Lung (tissue), 12 donors: Measurements from ENCODE around the gene SESN2. TPM values are rescaled to one million over a fixed set of nuclear protein-coding genes. Genes with fewer than 3 reads are reported as not detected.
A peak's percentile ranks its signal among the peaks of the same experiment; 100 is the strongest.

Source experiments
- ATAC-seq: fragments of 200-7000 bp; cut with Tn5 transposase; one replicate; pipeline ENCODE4 v1.9.1; 2020; ENCODE audit warnings: moderate number of reproducible peaks; ENCODE audit not compliant: insufficient read depth, low FRiP score
- DNase-seq, 3 donors: peaks; one replicate each; pipeline ENCODE4 v3.0.0-alpha.2; 2013 to 2017
- H3K27ac ChIP-seq, 2 donors: one replicate each; pipeline ENCODE4 v1.5.1; 2013; ENCODE audit warnings: mild to moderate bottlenecking in 2 of 2, moderate library complexity in 2 of 2, control low read depth in 1 of 2, inconsistent platforms in 1 of 2, low read depth in 1 of 2, low read length in 1 of 2
- H3K27me3 ChIP-seq, 3 donors: one replicate each; pipeline ENCODE4 v1.5.1; 2013; ENCODE audit warnings: low read length in 2 of 3; ENCODE audit not compliant: control insufficient read depth in 3 of 3, insufficient read depth in 3 of 3
- H3K36me3 ChIP-seq, 4 donors: one replicate each; pipeline ENCODE4 v1.5.1; 2013; ENCODE audit warnings: low read length in 4 of 4, mild to moderate bottlenecking in 1 of 4, moderate library complexity in 1 of 4; ENCODE audit not compliant: control insufficient read depth in 4 of 4, insufficient read depth in 4 of 4
- H3K4me1 ChIP-seq, 5 donors: one replicate each; pipeline ENCODE4 v1.5.1; 2013; ENCODE audit warnings: low read length in 5 of 5, mild to moderate bottlenecking in 2 of 5, moderate library complexity in 1 of 5; ENCODE audit not compliant: control insufficient read depth in 5 of 5, insufficient read depth in 5 of 5
- H3K4me3 ChIP-seq: one replicate; pipeline ENCODE4 v1.5.1; 2013; ENCODE audit warnings: mild to moderate bottlenecking, control low read depth, moderate library complexity
- H3K9ac ChIP-seq, 2 donors: one replicate each; pipeline ENCODE4 v1.5.1; 2013; ENCODE audit warnings: low read length in 2 of 2, control low read depth in 1 of 2; ENCODE audit not compliant: insufficient read depth in 1 of 2
- H3K9me3 ChIP-seq, 4 donors: one replicate each; pipeline ENCODE4 v1.5.1; 2013; ENCODE audit warnings: low read length in 3 of 4, mild to moderate bottlenecking in 1 of 4, moderate library complexity in 1 of 4; ENCODE audit not compliant: control insufficient read depth in 4 of 4, insufficient read depth in 3 of 4
- CTCF ChIP-seq: IDR thresholded peaks from 2 replicates; pipeline ENCODE4 v1.5.1; 2012; ENCODE audit warnings: mild to moderate bottlenecking; ENCODE audit errors: control extremely low read depth, extremely low read depth
- whole genome bisulfite sequencing, 2 donors: extraction: QIAGEN DNeasy Blood & Tissue Kit; methylation state at CpG; one replicate each; pipeline ENCODE4 v1.1.7; 2013; 5-methylcytosine and 5-hydroxymethylcytosine counted together
- polyA plus RNA-seq, 2 donors: library from polyadenylated mRNA; stranded (reverse); fragments of 200-250 nt; gene quantifications; one replicate each; pipeline ENCODE4 v1.2.1, GENCODE V29; 2013
- total RNA-seq, 2 donors: library from RNA; depleted of rRNA in 1 of 2; stranded (reverse); fragments of >200 nt in 1 of 2; gene quantifications; one replicate each; pipeline ENCODE4 v1.2.1, GENCODE V29; 2014 to 2021
- donor health status: control.
- donor health status: control.
- donor health status: Bipolar disorder and iron deficiency.
- donor health status: healthy.
- donor health status: DM: yes; HTN: yes; CAD: no.

Gene SESN2
- total and polyA plus RNA-seq, 4 donors = 3.3 to 19.4 (median 10.9) TPM

DNA sequence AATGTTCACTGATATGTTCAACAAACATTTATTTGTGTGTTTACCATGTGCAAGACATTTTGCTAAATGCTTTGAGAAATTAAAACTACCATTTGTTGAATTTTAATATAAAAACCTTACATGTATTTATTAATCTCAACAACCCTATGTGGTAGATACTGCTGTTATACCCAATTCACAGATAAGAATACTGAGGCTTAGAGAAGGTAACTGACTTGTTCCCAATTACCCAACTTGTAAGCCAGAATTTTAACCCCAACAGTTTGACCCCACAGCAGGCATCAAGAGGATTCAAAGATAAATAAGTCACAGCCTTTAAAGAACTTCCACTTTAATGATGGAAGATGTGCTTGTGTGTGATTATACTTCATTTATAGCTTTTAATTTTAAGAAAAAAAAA lies 30.2 kb upstream of the SESN2 start:
- no peaks in the 10 kb centered on the region for H3K27me3 ChIP-seq
- H3K4me1 ChIP-seq = peaks cover 0 to 7% (median 0%) of the 10 kb centered on the region in 5 donors
- no peak for TF ChIP-seq CTCF
- no peaks in the 10 kb centered on the region for H3K9me3 ChIP-seq
- ATAC-seq (no peak), DNase-seq (no peak)
- no peak overlapping the region for H3K27ac ChIP-seq
- H3K4me3 ChIP-seq = no peak overlapping the region
- H3K36me3 ChIP-seq = peaks cover 11 to 26% (median 21%) of the 10 kb centered on the region in 4 donors
- no peak overlapping the region for H3K9ac ChIP-seq

DNA sequence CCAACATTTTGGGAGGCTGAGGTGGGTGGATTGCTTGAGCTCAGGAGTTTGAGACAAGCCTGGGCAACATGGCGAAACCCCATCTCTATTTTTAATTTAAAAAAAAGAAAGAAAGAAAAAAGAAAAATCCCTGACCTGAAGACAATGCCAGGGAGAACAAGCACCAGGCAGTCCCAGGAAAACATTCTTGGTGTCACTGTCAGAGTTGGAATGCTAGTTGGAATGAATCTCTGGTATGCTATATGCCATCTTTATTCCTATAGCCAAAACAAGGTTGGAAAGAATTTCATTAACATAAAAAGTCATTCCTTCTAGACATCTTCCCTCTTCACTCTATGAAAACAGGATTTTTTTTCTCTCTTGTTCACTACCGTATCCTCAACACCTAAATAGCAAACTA lies 29.3 kb upstream of the SESN2 start:
- DNase-seq (no peak), ATAC-seq (no peak)
- H3K4me1 ChIP-seq = peaks cover 0 to 7% (median 0%) of the 10 kb centered on the region in 5 donors
- no peak overlapping the region for H3K27ac ChIP-seq
- H3K9me3 ChIP-seq = no peaks in the 10 kb centered on the region
- H3K4me3 ChIP-seq = no peak overlapping the region
- WGBS, 2 donors = 86 to 97% methylated on average over 2 of the region's 2 CpGs
- H3K9ac ChIP-seq = no peak overlapping the region
- TF ChIP-seq CTCF = no peak
- no peaks in the 10 kb centered on the region for H3K27me3 ChIP-seq
- peaks cover 8 to 21% (median 17%) of the 10 kb centered on the region in 4 donors for H3K36me3 ChIP-seq

DNA sequence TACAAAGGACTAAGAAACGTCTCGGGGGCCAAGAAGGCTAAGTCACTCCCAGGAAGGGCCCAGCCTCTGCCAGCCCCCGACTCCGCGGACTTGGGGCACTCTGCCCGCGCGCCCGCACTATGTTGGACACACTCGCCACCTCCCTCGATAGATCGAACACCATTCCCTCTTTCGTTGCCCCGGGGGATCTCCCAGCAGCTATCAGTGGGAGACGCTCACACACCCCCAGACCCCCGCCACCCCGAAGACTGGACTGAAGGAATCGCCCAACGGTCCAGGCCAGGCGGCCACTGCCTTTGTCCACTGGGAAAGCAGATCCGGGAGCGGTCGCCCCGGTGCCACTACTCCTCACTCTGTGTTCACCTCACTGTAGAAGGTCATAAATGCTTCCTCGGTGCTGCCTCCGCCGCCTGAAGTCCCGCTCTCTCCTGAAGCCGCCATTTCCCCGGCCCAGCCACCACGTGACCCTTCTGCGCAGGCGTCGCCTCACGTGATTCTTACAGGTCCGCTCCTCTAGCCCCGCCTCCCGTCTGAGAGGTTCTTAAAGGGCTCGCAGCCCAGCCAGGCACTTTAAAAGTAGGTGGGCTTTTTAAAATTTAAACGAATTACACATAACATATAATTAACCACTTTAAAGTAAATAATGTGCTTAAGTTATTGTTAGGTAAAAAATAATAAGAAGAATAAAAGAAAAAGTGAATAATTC lies 26.6 kb upstream of the SESN2 start, which contains the start of gene DNAJC8:
DNAJC8 (minus strand) TSS at position 472 of the 706 bp plus-strand sequence; CDS start at position 441, 31 bp downstream.
- Histone ChIP-seq H3K27ac (peak within 1 kb of the TSS; percentile 80 to 95), H3K9me3 (no peaks in the 10 kb centered on the region), H3K4me1 (peaks cover 4 to 15% (median 6%) of the 10 kb centered on the region in 5 donors), H3K27me3 (no peaks in the 10 kb centered on the region), H3K9ac (peak within 1 kb of the TSS; percentile 87 to 95), H3K36me3 (peaks cover 0 to 10% (median 5%) of the 10 kb centered on the region in 4 donors), H3K4me3 (peak within 1 kb of the TSS; percentile 86)
- ATAC-seq (peak; percentile 48), DNase-seq (peak; percentile 91 to 96 (median 92))
- 0% methylated on average over 40 of the region's 40 CpGs for WGBS, 2 donors
- no peak for TF ChIP-seq CTCF
